ENCODE data around the gene CHCHD6. TPM values are rescaled to one million over a fixed set of nuclear protein-coding genes. Genes with fewer than 3 reads are reported as not detected.

The CHCHD6 gene
- polyA plus RNA-seq, 1 donor from 2014 or later: 102 TPM

DNA sequence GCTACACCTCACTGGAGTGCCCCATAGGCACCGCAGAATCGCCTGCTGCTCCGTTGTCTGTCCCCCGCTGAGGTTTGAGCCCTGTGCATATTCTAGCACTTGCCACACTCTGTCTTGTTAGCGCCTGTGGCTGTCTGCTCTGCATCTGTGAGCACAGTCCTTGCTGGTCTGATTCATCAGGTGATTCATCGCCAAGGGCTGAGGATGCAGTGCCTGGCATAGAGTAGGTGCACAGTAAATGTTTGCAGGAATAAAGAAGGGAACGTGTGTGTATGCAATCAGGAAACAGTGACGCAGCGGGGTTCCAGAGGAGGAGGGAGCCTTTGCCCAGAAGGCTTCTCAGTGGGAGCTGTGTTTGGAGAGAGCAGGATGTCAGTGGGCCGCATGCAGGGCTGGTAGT, 154.8 kb downstream of the CHCHD6 start:
- Histone ChIP-seq H3K79me2 (replicated peaks; ENCODE audit: insufficient read depth, low read length) (no peaks in the 10 kb centered on the region), H3K27ac (ENCODE audit: low read length) (no peak overlapping the region)
- TF ChIP-seq, protein P1, sequence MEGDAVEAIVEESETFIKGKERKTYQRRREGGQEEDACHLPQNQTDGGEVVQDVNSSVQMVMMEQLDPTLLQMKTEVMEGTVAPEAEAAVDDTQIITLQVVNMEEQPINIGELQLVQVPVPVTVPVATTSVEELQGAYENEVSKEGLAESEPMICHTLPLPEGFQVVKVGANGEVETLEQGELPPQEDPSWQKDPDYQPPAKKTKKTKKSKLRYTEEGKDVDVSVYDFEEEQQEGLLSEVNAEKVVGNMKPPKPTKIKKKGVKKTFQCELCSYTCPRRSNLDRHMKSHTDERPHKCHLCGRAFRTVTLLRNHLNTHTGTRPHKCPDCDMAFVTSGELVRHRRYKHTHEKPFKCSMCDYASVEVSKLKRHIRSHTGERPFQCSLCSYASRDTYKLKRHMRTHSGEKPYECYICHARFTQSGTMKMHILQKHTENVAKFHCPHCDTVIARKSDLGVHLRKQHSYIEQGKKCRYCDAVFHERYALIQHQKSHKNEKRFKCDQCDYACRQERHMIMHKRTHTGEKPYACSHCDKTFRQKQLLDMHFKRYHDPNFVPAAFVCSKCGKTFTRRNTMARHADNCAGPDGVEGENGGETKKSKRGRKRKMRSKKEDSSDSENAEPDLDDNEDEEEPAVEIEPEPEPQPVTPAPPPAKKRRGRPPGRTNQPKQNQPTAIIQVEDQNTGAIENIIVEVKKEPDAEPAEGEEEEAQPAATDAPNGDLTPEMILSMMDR (IDR thresholded peaks at IDR 0.05; ENCODE audit: poor library complexity, severe bottlenecking): no peak
- TF ChIP-seq EP300 (conservative IDR thresholded peaks at IDR 0.05; ENCODE audit: poor library complexity, severe bottlenecking): no peak
- no peak for TF ChIP-seq EZH2 (IDR thresholded peaks at IDR 0.05; ENCODE audit: borderline replicate concordance, insufficient read depth, low read length, poor library complexity, severe bottlenecking)
- no peak for TF ChIP-seq SMC3 (conservative IDR thresholded peaks at IDR 0.05; ENCODE audit: poor library complexity)
- TF ChIP-seq, protein P2, sequence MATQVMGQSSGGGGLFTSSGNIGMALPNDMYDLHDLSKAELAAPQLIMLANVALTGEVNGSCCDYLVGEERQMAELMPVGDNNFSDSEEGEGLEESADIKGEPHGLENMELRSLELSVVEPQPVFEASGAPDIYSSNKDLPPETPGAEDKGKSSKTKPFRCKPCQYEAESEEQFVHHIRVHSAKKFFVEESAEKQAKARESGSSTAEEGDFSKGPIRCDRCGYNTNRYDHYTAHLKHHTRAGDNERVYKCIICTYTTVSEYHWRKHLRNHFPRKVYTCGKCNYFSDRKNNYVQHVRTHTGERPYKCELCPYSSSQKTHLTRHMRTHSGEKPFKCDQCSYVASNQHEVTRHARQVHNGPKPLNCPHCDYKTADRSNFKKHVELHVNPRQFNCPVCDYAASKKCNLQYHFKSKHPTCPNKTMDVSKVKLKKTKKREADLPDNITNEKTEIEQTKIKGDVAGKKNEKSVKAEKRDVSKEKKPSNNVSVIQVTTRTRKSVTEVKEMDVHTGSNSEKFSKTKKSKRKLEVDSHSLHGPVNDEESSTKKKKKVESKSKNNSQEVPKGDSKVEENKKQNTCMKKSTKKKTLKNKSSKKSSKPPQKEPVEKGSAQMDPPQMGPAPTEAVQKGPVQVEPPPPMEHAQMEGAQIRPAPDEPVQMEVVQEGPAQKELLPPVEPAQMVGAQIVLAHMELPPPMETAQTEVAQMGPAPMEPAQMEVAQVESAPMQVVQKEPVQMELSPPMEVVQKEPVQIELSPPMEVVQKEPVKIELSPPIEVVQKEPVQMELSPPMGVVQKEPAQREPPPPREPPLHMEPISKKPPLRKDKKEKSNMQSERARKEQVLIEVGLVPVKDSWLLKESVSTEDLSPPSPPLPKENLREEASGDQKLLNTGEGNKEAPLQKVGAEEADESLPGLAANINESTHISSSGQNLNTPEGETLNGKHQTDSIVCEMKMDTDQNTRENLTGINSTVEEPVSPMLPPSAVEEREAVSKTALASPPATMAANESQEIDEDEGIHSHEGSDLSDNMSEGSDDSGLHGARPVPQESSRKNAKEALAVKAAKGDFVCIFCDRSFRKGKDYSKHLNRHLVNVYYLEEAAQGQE (IDR thresholded peaks at IDR 0.05; ENCODE audit: borderline replicate concordance): no peak
- no peak for TF ChIP-seq MXI1 (conservative IDR thresholded peaks at IDR 0.05; ENCODE audit: poor library complexity, severe bottlenecking)
- no peak for TF ChIP-seq RAD21 (conservative IDR thresholded peaks at IDR 0.05)
- no peak for TF ChIP-seq POLR2AphosphoS5 (IDR thresholded peaks at IDR 0.05)
- no peak for TF ChIP-seq TAF1 (IDR thresholded peaks at IDR 0.05; ENCODE audit: low read depth)

DNA sequence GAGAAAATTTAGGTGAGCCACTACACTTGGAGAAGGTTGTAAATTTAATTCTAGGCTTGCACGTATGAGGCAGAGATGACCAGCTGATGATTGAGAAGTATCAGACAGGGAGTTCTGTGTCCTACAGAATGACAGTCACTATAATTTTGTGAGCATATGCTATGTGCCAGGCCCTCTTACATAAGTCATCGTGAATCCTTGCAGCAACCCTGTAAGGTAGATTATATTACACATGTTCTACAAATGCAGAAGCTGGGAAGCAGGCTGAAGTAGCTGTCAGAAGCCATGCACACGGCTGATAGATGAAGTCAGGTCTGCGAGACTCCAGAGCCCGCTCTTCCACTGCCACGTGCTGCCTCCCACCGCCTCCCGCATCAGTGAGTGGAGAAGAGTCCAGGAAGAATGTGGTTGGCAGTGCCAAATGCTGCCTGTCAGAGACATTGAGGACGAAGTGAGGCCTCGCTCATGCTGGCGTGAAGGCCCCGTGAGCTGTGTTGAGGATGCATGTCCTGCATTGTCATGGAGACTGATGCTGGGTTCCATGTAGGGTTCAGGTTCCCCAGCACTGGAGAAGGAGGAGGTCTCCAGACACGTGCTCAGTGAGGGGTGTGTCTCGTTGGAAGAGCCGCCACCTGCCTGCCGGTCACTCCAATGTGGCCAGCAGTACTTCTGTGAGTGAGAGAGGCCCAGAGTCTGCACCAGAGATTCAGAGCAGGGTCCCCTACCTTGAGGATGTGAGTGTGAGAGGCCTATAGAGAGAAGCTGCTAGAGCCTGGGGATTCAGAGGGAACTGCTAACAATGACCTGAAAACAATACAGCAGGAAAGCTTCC, 155.6 kb downstream of the CHCHD6 start:
- no peak overlapping the region for H3K27ac ChIP-seq (ENCODE audit: low read length)

More for the DNA sequence above, 154.8 kb downstream of the CHCHD6 start:
- H3K9me3 ChIP-seq (ENCODE audit: low read length): no peaks in the 10 kb centered on the region
- no peak overlapping the region for H3K4me3 ChIP-seq (ENCODE audit: low read length)
- H3K9ac ChIP-seq (ENCODE audit: low read length): no peak overlapping the region
- H4K20me1 ChIP-seq (ENCODE audit: insufficient read depth): no peaks in the 10 kb centered on the region
- H3K4me2 ChIP-seq (ENCODE audit: low read length): no peak overlapping the region
- H3K27me3 ChIP-seq (ENCODE audit: insufficient read depth, low read depth, low read length): no peaks in the 10 kb centered on the region
- H3K9me2 ChIP-seq (ENCODE audit: insufficient read depth, low read length): no peaks in the 10 kb centered on the region
- no peaks in the 10 kb centered on the region for H3K36me3 ChIP-seq (ENCODE audit: insufficient read depth, low read length)
- no peak overlapping the region for H2AFZ ChIP-seq (ENCODE audit: low read depth, low read length)
- no peaks in the 10 kb centered on the region for H3F3A ChIP-seq (ENCODE audit: insufficient read depth, low read length, poor library complexity, severe bottlenecking)

More for the DNA sequence above, 155.6 kb downstream of the CHCHD6 start:
- Histone ChIP-seq H3K4me2 (ENCODE audit: low read length) (no peak overlapping the region), H2AFZ (ENCODE audit: low read depth, low read length) (no peak overlapping the region), H3K9ac (ENCODE audit: low read length) (no peak overlapping the region), H4K20me1 (ENCODE audit: insufficient read depth) (no peaks in the 10 kb centered on the region), H3K4me3 (ENCODE audit: low read length) (no peak overlapping the region), H3K36me3 (ENCODE audit: insufficient read depth, low read length) (no peaks in the 10 kb centered on the region), H3K79me2 (replicated peaks; ENCODE audit: insufficient read depth, low read length) (no peaks in the 10 kb centered on the region), H3K27me3 (ENCODE audit: insufficient read depth, low read depth, low read length) (no peaks in the 10 kb centered on the region), H3F3A (ENCODE audit: insufficient read depth, low read length, poor library complexity, severe bottlenecking) (no peaks in the 10 kb centered on the region), H3K9me3 (ENCODE audit: low read length) (no peaks in the 10 kb centered on the region), H3K9me2 (ENCODE audit: insufficient read depth, low read length) (no peaks in the 10 kb centered on the region)
- TF ChIP-seq, protein P1 (IDR thresholded peaks at IDR 0.05; ENCODE audit: poor library complexity, severe bottlenecking): no peak

Measured in neural cell (in vitro differentiated cells).